HCT116 (cell line): Measurements from ENCODE around the gene MRPS5.

Source experiments
- ELF1 ChIP-seq: IDR thresholded peaks from 2 replicates; pipeline ENCODE4 v1.6.1; 2012; ENCODE audit warnings: low read depth, borderline replicate concordance
- YY1 ChIP-seq: IDR thresholded peaks from 2 replicates; pipeline ENCODE4 v1.6.1; 2011; ENCODE audit warnings: low read length, low read depth, moderate library complexity, mild to moderate bottlenecking; ENCODE audit not compliant: insufficient replicate concordance; ENCODE audit errors: extremely low read depth
- TF ChIP-seq, protein P1 (sequence below): IDR thresholded peaks from 2 replicates; pipeline ENCODE4 v1.6.1; 2012
- TF ChIP-seq, protein P2 (sequence below), 3 experiments: fragments of 200-600 bp in 1 of 3; sonication (generic) in 1 of 3; IDR thresholded peaks in 2 of 3; conservative IDR thresholded peaks in 1 of 3; 2 replicates each; pipeline ENCODE4 v1.5.1; 2012 to 2017; ENCODE audit warnings: low read depth in 2 of 3, low read length in 2 of 3, antibody characterized with exemption in 1 of 3, borderline replicate concordance in 1 of 3, control low read depth in 1 of 3, mild to moderate bottlenecking in 1 of 3, mixed read lengths in 1 of 3, mixed run types in 1 of 3, moderate library complexity in 1 of 3; ENCODE audit not compliant: insufficient read depth in 1 of 3

DNA sequence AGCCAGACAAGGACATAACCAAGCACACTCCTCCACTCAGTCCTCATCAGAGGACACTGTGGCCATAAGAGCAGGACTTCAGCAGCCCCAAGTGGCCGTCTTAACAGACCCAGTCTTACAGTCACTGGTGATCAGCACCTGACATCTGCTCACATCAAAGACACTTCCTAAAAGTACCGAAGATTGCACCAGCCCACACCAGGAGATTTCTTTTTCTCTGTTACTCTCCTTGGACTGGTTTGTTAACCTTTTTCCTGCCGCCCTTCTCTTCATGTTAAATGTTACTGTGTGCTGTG is 44.1 kb downstream of the MRPS5 start:
- TF ChIP-seq, protein P1, sequence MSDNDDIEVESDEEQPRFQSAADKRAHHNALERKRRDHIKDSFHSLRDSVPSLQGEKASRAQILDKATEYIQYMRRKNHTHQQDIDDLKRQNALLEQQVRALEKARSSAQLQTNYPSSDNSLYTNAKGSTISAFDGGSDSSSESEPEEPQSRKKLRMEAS: no peak
- TF ChIP-seq YY1 (no peak), ELF1 (no peak)
- TF ChIP-seq, protein P2, sequence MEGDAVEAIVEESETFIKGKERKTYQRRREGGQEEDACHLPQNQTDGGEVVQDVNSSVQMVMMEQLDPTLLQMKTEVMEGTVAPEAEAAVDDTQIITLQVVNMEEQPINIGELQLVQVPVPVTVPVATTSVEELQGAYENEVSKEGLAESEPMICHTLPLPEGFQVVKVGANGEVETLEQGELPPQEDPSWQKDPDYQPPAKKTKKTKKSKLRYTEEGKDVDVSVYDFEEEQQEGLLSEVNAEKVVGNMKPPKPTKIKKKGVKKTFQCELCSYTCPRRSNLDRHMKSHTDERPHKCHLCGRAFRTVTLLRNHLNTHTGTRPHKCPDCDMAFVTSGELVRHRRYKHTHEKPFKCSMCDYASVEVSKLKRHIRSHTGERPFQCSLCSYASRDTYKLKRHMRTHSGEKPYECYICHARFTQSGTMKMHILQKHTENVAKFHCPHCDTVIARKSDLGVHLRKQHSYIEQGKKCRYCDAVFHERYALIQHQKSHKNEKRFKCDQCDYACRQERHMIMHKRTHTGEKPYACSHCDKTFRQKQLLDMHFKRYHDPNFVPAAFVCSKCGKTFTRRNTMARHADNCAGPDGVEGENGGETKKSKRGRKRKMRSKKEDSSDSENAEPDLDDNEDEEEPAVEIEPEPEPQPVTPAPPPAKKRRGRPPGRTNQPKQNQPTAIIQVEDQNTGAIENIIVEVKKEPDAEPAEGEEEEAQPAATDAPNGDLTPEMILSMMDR (IDR thresholded peaks at IDR 0.05 in 2 of 3, conservative IDR thresholded peaks at IDR 0.05 in 1 of 3; ENCODE audit: borderline replicate concordance in 1 of 3, insufficient read depth in 1 of 3, low read depth in 2 of 3, low read length in 2 of 3): no peak
